ENCODE data around the gene HSP90AB1. TPM values are rescaled to one million over a fixed set of nuclear protein-coding genes. Genes with fewer than 3 reads are reported as not detected.

The HSP90AB1 gene
- total and polyA plus RNA-seq, 2 of the 8 experiments (the other 6 are each of a cell fraction or from before 2014, with no cell fraction given): 1,564 to 2,297 TPM

GRCh38 chr6:44237813-44238433 is 9.0 kb upstream of the HSP90AB1 start (continued):
- no peak for TF ChIP-seq RNF2 (IDR thresholded peaks at IDR 0.05; ENCODE audit: borderline replicate concordance, low read depth, low read length, missing control alignments, poor library complexity, severe bottlenecking)
- TF ChIP-seq JUN (IDR thresholded peaks at IDR 0.05; ENCODE audit: low read depth, low read length): peak; percentile 82
- TF ChIP-seq TEAD4 (IDR thresholded peaks at IDR 0.05; ENCODE audit: low read depth, low read length): no peak
- no peak for TF ChIP-seq RFX5 (IDR thresholded peaks at IDR 0.05; ENCODE audit: borderline replicate concordance, low read depth, low read length)
- TF ChIP-seq RAD21 (IDR thresholded peaks at IDR 0.05 in 1 of 2, conservative IDR thresholded peaks at IDR 0.05 in 1 of 2; ENCODE audit: low read depth in 2 of 2, low read length in 2 of 2): peak; percentile 47 to 59; a peak in 3 of 4 replicates
- TF ChIP-seq SP4 (IDR thresholded peaks at IDR 0.05; ENCODE audit: low read length): no peak; the same call in 1 of the 2 replicates
- TF ChIP-seq NANOG (IDR thresholded peaks at IDR 0.05; ENCODE audit: insufficient read depth, low read depth, low read length, poor library complexity, severe bottlenecking): no peak
- TF ChIP-seq GABPA (IDR thresholded peaks at IDR 0.05; ENCODE audit: borderline replicate concordance, insufficient read depth, low read length): peak; percentile 61; the same call in 1 of the 2 replicates
- peak; percentile 78 for TF ChIP-seq BACH1 (IDR thresholded peaks at IDR 0.05; ENCODE audit: low read length)
- TF ChIP-seq E2F6 (IDR thresholded peaks at IDR 0.05): no peak
- no peak for TF ChIP-seq TCF12 (IDR thresholded peaks at IDR 0.05; ENCODE audit: low read depth, low read length)
- no peak for TF ChIP-seq SIX5 (IDR thresholded peaks at IDR 0.05; ENCODE audit: low read depth, low read length)
- 0 out of 2 replicates have a peak, but pooled peaks have one; percentile 21 for TF ChIP-seq PHF8 (conservative IDR thresholded peaks at IDR 0.05; ENCODE audit: low read depth, low read length)
- TF ChIP-seq YY1 (IDR thresholded peaks at IDR 0.05; ENCODE audit: low read depth, low read length): peak; percentile 56; the same call in 1 of the 2 replicates
- peak in 1 of 2 experiments; percentile 68; a peak in 2 of 3 replicates for TF ChIP-seq POLR2A (IDR thresholded peaks at IDR 0.05; ENCODE audit: control extremely low read depth in 1 of 2, low read depth in 2 of 2, low read length in 2 of 2)
- TF ChIP-seq HDAC6 (IDR thresholded peaks at IDR 0.05; ENCODE audit: low read depth, low read length): no peak
- TF ChIP-seq EGR1 (IDR thresholded peaks at IDR 0.05; ENCODE audit: borderline replicate concordance, low read depth, low read length): no peak
- TF ChIP-seq JUND (IDR thresholded peaks at IDR 0.05; ENCODE audit: low read length): peak; percentile 97
- no peak for TF ChIP-seq KDM1A (IDR thresholded peaks at IDR 0.05; ENCODE audit: borderline replicate concordance, low read length)
